NB4 (cell line): ENCODE data around the gene RNF40.

Experiments
- DNase-seq: peaks from one replicate; pipeline ENCODE4 v3.0.0; 2010; ENCODE audit warnings: low read depth
- H3K4me3 ChIP-seq: one replicate; pipeline ENCODE4 v1.5.1; 2011; ENCODE audit warnings: mild to moderate bottlenecking, low read depth, low read length, moderate library complexity
- CTCF ChIP-seq: IDR thresholded peaks from one replicate; pipeline ENCODE4 v1.5.1; 2012; ENCODE audit warnings: low read depth, low read length
- MAX ChIP-seq: IDR thresholded peaks from 2 replicates; pipeline ENCODE4 v1.6.1; 2011; ENCODE audit warnings: low read depth, low read length
- MYC ChIP-seq: IDR thresholded peaks from 2 replicates; pipeline ENCODE4 v1.6.1; 2011; ENCODE audit warnings: low read depth, low read length
- POLR2A ChIP-seq: IDR thresholded peaks from 2 replicates; pipeline ENCODE4 v1.6.1; 2011; ENCODE audit warnings: mild to moderate bottlenecking; ENCODE audit not compliant: insufficient read length; ENCODE audit errors: extremely low read depth

Gene RNF40

GRCh38 chr16:30721606-30722005, 40.5 kb upstream of the RNF40 start:
- H3K4me3 ChIP-seq: no peak overlapping the region
- TF ChIP-seq MYC (no peak), POLR2A (no peak), MAX (no peak), CTCF (no peak)
- no peak for DNase-seq

- H3K4me3 ChIP-seq: no peak overlapping the region
- DNase-seq: peak; percentile 31
- TF ChIP-seq MYC: no peak
- no peak for TF ChIP-seq POLR2A
- no peak for TF ChIP-seq MAX
- no peak for TF ChIP-seq CTCF
Observed at GRCh38 chr16:30722443-30722842, 39.7 kb upstream of the RNF40 start.

- no peak overlapping the region for H3K4me3 ChIP-seq
- TF ChIP-seq CTCF (no peak), POLR2A (no peak), MYC (no peak), MAX (no peak)
- DNase-seq: no peak
Observed at GRCh38 chr16:30722916-30723315, 39.2 kb upstream of the RNF40 start.

- TF ChIP-seq MYC (no peak), POLR2A (no peak), CTCF (no peak)
- DNase-seq: no peak
- no peak overlapping the region for H3K4me3 ChIP-seq
Observed at GRCh38 chr16:30723725-30724355, 38.3 kb upstream of the RNF40 start.

- no peak for TF ChIP-seq MYC
- no peak for TF ChIP-seq POLR2A
- TF ChIP-seq MAX: no peak
- no peak for TF ChIP-seq CTCF
- DNase-seq: peak; percentile 66
Observed at GRCh38 chr16:30724641-30725417, 37.3 kb upstream of the RNF40 start.

More at GRCh38 chr16:30724641-30725417, 37.3 kb upstream of the RNF40 start:
- no peak overlapping the region for H3K4me3 ChIP-seq
